ENCODE results near the gene STX2.

DNA sequence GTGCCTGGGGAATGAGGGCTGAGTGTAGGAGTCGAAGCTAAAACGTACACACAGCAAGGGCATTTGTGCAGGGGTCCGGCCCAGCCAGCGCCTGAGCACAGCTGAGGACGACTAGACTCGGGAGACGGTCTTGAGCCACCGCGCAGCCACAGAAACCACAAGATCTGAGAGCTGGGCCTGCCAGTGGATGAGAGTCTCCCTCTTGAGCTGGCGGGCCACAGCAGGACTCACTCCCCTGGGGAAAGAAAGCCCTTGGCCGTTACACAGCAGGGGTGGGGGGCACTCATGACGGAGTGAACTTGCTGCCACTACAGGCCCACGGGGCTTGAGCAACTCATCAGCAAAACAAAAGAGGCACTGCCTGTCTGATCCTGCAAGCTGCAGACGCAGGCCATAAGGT is 23.0 kb downstream of the STX2 start:
- TF ChIP-seq RARB (CRISPR knock-in tag; IDR thresholded peaks at IDR 0.05) (no peak), ESRRG (CRISPR knock-in tag; IDR thresholded peaks at IDR 0.05) (no peak), PATZ1 (CRISPR knock-in tag; IDR thresholded peaks at IDR 0.05; ENCODE audit: borderline replicate concordance) (no peak), GLIS3 (CRISPR knock-in tag; IDR thresholded peaks at IDR 0.05) (no peak), TOX (CRISPR knock-in tag; IDR thresholded peaks at IDR 0.05; ENCODE audit: borderline replicate concordance) (no peak), ZFP30 (CRISPR knock-in tag; IDR thresholded peaks at IDR 0.05) (no peak)
- TF ChIP-seq, protein P1, sequence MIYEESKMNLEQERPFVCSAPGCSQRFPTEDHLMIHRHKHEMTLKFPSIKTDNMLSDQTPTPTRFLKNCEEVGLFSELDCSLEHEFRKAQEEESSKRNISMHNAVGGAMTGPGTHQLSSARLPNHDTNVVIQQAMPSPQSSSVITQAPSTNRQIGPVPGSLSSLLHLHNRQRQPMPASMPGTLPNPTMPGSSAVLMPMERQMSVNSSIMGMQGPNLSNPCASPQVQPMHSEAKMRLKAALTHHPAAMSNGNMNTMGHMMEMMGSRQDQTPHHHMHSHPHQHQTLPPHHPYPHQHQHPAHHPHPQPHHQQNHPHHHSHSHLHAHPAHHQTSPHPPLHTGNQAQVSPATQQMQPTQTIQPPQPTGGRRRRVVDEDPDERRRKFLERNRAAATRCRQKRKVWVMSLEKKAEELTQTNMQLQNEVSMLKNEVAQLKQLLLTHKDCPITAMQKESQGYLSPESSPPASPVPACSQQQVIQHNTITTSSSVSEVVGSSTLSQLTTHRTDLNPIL (CRISPR knock-in tag; IDR thresholded peaks at IDR 0.05; ENCODE audit: low read depth) = no peak
- TF ChIP-seq, protein P2, sequence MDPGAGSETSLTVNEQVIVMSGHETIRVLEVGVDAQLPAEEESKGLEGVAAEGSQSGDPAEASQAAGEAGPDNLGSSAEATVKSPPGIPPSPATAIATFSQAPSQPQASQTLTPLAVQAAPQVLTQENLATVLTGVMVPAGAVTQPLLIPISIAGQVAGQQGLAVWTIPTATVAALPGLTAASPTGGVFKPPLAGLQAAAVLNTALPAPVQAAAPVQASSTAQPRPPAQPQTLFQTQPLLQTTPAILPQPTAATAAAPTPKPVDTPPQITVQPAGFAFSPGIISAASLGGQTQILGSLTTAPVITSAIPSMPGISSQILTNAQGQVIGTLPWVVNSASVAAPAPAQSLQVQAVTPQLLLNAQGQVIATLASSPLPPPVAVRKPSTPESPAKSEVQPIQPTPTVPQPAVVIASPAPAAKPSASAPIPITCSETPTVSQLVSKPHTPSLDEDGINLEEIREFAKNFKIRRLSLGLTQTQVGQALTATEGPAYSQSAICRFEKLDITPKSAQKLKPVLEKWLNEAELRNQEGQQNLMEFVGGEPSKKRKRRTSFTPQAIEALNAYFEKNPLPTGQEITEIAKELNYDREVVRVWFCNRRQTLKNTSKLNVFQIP (CRISPR knock-in tag; IDR thresholded peaks at IDR 0.05; ENCODE audit: borderline replicate concordance, low read depth) = no peak

All from SK-N-SH treated with all-trans-retinoic acid at 6 μM for 48 hours (cell line).